Stimulated activated CD8-positive, alpha-beta memory T cell treated with anti-CD3 and anti-CD28 coated beads, Interleukin-2, amount 100 ng/mL, for 1 hour (primary cell): ENCODE results near the gene STIP1.
A peak's percentile ranks its signal among the peaks of the same experiment; 100 is the strongest.

Experiments
- DNase-seq, 2 donors: peaks; one replicate each; pipeline ENCODE4 v3.0.0-alpha.2; 2020; ENCODE audit warnings: low read depth in 2 of 2

The STIP1 gene

GRCh38 chr11:64222651-64223000 is 36.7 kb downstream of the STIP1 start:
- DNase-seq: no peak

- no peak for DNase-seq
Observed at GRCh38 chr11:64223001-64223651, 37.2 kb downstream of the STIP1 start.

GRCh38 chr11:64224151-64224890 is 38.4 kb downstream of the STIP1 start:
- DNase-seq: no peak

- no peak for DNase-seq
Observed at GRCh38 chr11:64224891-64225607, 39.1 kb downstream of the STIP1 start.

GRCh38 chr11:64225608-64226506 is 39.9 kb downstream of the STIP1 start, which contains the start of the genes NUDT22 and TRPT1:
NUDT22 (plus strand) TSS chr11:64226274; CDS start chr11:64226653, 379 bp downstream.
TRPT1 (minus strand) TSS chr11:64226186; CDS start chr11:64225860, 326 bp downstream.
- peak; percentile 86 to 89 for DNase-seq

GRCh38 chr11:64226507-64227051 is 40.6 kb downstream of the STIP1 start:
- peak in 1 of 2 donors; percentile 38 for DNase-seq

- no peak for DNase-seq
Observed at GRCh38 chr11:64227405-64227956, 41.5 kb downstream of the STIP1 start.

- no peak for DNase-seq
Observed at GRCh38 chr11:64229090-64229743, 43.2 kb downstream of the STIP1 start.

- DNase-seq: no peak
Observed at GRCh38 chr11:64229744-64230170, 43.8 kb downstream of the STIP1 start.

- DNase-seq: peak in 1 of 2 donors; percentile 79
Observed at GRCh38 chr11:64230171-64230984, 44.4 kb downstream of the STIP1 start, which contains the start of gene DNAJC4. DNAJC4 (plus strand) TSS chr11:64230548; CDS start chr11:64230855, 307 bp downstream.

- no peak for DNase-seq
Observed at GRCh38 chr11:64230985-64231365, 45.0 kb downstream of the STIP1 start.

- DNase-seq: no peak
Observed at GRCh38 chr11:64231546-64231945, 45.6 kb downstream of the STIP1 start.

GRCh38 chr11:64232182-64232966 is 46.4 kb downstream of the STIP1 start:
- DNase-seq: no peak

- DNase-seq: no peak
Observed at GRCh38 chr11:64232967-64233315, 47.0 kb downstream of the STIP1 start.

- peak in 1 of 2 donors; percentile 64 for DNase-seq
Observed at GRCh38 chr11:64233913-64234586, 48.1 kb downstream of the STIP1 start, which contains the start of gene VEGFB. VEGFB (plus strand) TSS chr11:64234584; CDS start chr11:64234834, 250 bp downstream.

GRCh38 chr11:64234647-64235379 is 48.8 kb downstream of the STIP1 start:
- no peak for DNase-seq
